Measurements from ENCODE around the gene EML5. TPM values are rescaled to one million over a fixed set of nuclear protein-coding genes. Genes with fewer than 3 reads are reported as not detected.
A peak's percentile ranks its signal among the peaks of the same experiment; 100 is the strongest.

Gene EML5
- total and polyA plus RNA-seq, 12 donors, result 0.04 to 0.44 (median 0.19) TPM

- Histone ChIP-seq H3K4me3 (no peak overlapping the region), H3K27ac (no peak overlapping the region), H3K9me3 (no peaks in the 10 kb centered on the region), H3K27me3 (no peaks in the 10 kb centered on the region), H3K36me3 (peaks cover 0 to 43% (median 7%) of the 10 kb centered on the region in 9 donors), H3K4me1 (peaks cover 0 to 18% (median 12%) of the 10 kb centered on the region in 9 donors)
- DNase-seq, result no peak
- intact Hi-C loops (cut with DNase I), result no loop called here
- no peak for TF ChIP-seq CTCF (IDR thresholded peaks at IDR 0.05)
- 98 to 100% methylated on average over 1 of the region's 1 CpG for WGBS, 2 donors
- no peak for ATAC-seq
Observed at GRCh38 chr14:88616697-88617096, 176.1 kb downstream of the EML5 start.

- H3K27me3 ChIP-seq, result no peaks in the 10 kb centered on the region
- ATAC-seq, result no peak
- TF ChIP-seq CTCF (IDR thresholded peaks at IDR 0.05), result no peak
- H3K27ac ChIP-seq, result no peak overlapping the region
- intact Hi-C loops (cut with DNase I), result no loop called here
- peaks cover 0 to 66% (median 29%) of the 10 kb centered on the region in 9 donors for H3K36me3 ChIP-seq
- 73 to 78% methylated on average over 3 of the region's 3 CpGs for WGBS, 2 donors
- no peaks in the 10 kb centered on the region for H3K9me3 ChIP-seq
- H3K4me3 ChIP-seq, result no peak overlapping the region
- peaks cover 0 to 18% (median 12%) of the 10 kb centered on the region in 9 donors for H3K4me1 ChIP-seq
- no peak for DNase-seq
Observed at GRCh38 chr14:88614218-88614907, 178.4 kb downstream of the EML5 start.

GRCh38 chr14:88613552-88614010 is 179.2 kb downstream of the EML5 start:
- Histone ChIP-seq H3K27me3 (no peaks in the 10 kb centered on the region), H3K4me3 (no peak overlapping the region), H3K4me1 (peaks cover 0 to 18% (median 12%) of the 10 kb centered on the region in 9 donors), H3K36me3 (peaks cover 0 to 74% (median 37%) of the 10 kb centered on the region in 9 donors), H3K27ac (no peak overlapping the region), H3K9me3 (no peaks in the 10 kb centered on the region)
- WGBS, 2 donors, result 52 to 56% methylated on average over 5 of the region's 5 CpGs
- TF ChIP-seq CTCF (IDR thresholded peaks at IDR 0.05), result no peak
- ATAC-seq, result peak in 3 of 8 donors; percentile 39 to 56 (median 51)
- intact Hi-C loops (cut with DNase I), result no loop called here
- no peak for DNase-seq

GRCh38 chr14:88612981-88613380 is 179.8 kb downstream of the EML5 start:
- DNase-seq (no peak), ATAC-seq (no peak)
- intact Hi-C loops (cut with DNase I), result no loop called here
- H3K27me3 ChIP-seq, result no peaks in the 10 kb centered on the region
- no peak overlapping the region for H3K4me3 ChIP-seq
- H3K36me3 ChIP-seq, result peaks cover 0 to 80% (median 39%) of the 10 kb centered on the region in 9 donors
- no peak for TF ChIP-seq CTCF (IDR thresholded peaks at IDR 0.05)
- no peaks in the 10 kb centered on the region for H3K9me3 ChIP-seq
- WGBS, 2 donors, result 76% methylated on average over 4 of the region's 4 CpGs
- H3K27ac ChIP-seq, result no peak overlapping the region
- peaks cover 0 to 18% (median 12%) of the 10 kb centered on the region in 9 donors for H3K4me1 ChIP-seq
